PFSK-1 (cell line): ENCODE measurements around the gene SLC2A10.

ENCODE experiments used
- FOXP2 ChIP-seq: optimal IDR thresholded peaks from 2 replicates; pipeline ENCODE3; 2011; ENCODE audit warnings: borderline replicate concordance, control low read depth, inconsistent platforms; ENCODE audit not compliant: insufficient read depth; ENCODE audit errors: extremely low read length, extremely low read depth
- POLR2AphosphoS5 ChIP-seq: IDR thresholded peaks from 2 replicates; pipeline ENCODE4 v1.6.1; 2012; ENCODE audit warnings: low read depth, mild to moderate bottlenecking, control low read depth, low read length, moderate library complexity
- REST ChIP-seq, 2 experiments: IDR thresholded peaks; 2 replicates each; pipeline versions ENCODE4 v1.6.1 to v1.8.0; 2011 to 2012; ENCODE audit warnings: low read depth in 2 of 2, low read length in 2 of 2, control low read depth in 1 of 2, inconsistent platforms in 1 of 2, mild to moderate bottlenecking in 1 of 2, moderate library complexity in 1 of 2; ENCODE audit not compliant: insufficient read depth in 1 of 2
- SIN3A ChIP-seq: IDR thresholded peaks from 2 replicates; pipeline ENCODE4 v1.6.1; 2012; ENCODE audit warnings: mild to moderate bottlenecking, low read length, moderate library complexity, borderline replicate concordance; ENCODE audit not compliant: insufficient read depth
- TAF1 ChIP-seq: IDR thresholded peaks from 2 replicates; pipeline ENCODE4 v1.6.1; 2012; ENCODE audit warnings: low read length, control low read depth, borderline replicate concordance; ENCODE audit not compliant: insufficient read depth

Gene SLC2A10

GRCh38 chr20:46771195-46771588 lies 61.7 kb downstream of the SLC2A10 start:
- no peak for TF ChIP-seq FOXP2
- TF ChIP-seq SIN3A, result no peak
- no peak for TF ChIP-seq POLR2AphosphoS5
- no peak for TF ChIP-seq REST (IDR thresholded peaks at IDR 0.05; ENCODE audit: insufficient read depth in 1 of 2, low read depth in 2 of 2, low read length in 2 of 2)
- TF ChIP-seq TAF1, result no peak

GRCh38 chr20:46772901-46773300 lies 63.5 kb downstream of the SLC2A10 start:
- TF ChIP-seq REST (IDR thresholded peaks at IDR 0.05; ENCODE audit: insufficient read depth in 1 of 2, low read depth in 2 of 2, low read length in 2 of 2) (no peak), FOXP2 (no peak), POLR2AphosphoS5 (no peak)

GRCh38 chr20:46773680-46774079 lies 64.2 kb downstream of the SLC2A10 start:
- no peak for TF ChIP-seq POLR2AphosphoS5
- no peak for TF ChIP-seq REST (IDR thresholded peaks at IDR 0.05; ENCODE audit: insufficient read depth in 1 of 2, low read depth in 2 of 2, low read length in 2 of 2)
- TF ChIP-seq SIN3A, result no peak
- TF ChIP-seq FOXP2, result no peak
- no peak for TF ChIP-seq TAF1

GRCh38 chr20:46774236-46774635 lies 64.8 kb downstream of the SLC2A10 start:
- TF ChIP-seq SIN3A, result no peak
- TF ChIP-seq POLR2AphosphoS5, result no peak
- TF ChIP-seq TAF1, result no peak
- TF ChIP-seq REST (IDR thresholded peaks at IDR 0.05; ENCODE audit: insufficient read depth in 1 of 2, low read depth in 2 of 2, low read length in 2 of 2), result no peak
- no peak for TF ChIP-seq FOXP2

GRCh38 chr20:46774943-46775560 lies 65.6 kb downstream of the SLC2A10 start:
- TF ChIP-seq TAF1 (no peak), SIN3A (no peak), FOXP2 (no peak), POLR2AphosphoS5 (no peak), REST (IDR thresholded peaks at IDR 0.05; ENCODE audit: insufficient read depth in 1 of 2, low read depth in 2 of 2, low read length in 2 of 2) (no peak)
